Heart right ventricle (tissue), 16 donors: ENCODE data around the gene SALL2. TPM values are rescaled to one million over a fixed set of nuclear protein-coding genes. Genes with fewer than 3 reads are reported as not detected.

Experiments used
- ATAC-seq, 8 donors: fragments of 200-7000 bp; cut with Tn5 transposase; one replicate each; pipeline ENCODE4 v1.9.1; 2020; ENCODE audit warnings: mild to moderate bottlenecking in 8 of 8, moderate library complexity in 8 of 8, moderate number of reproducible peaks in 1 of 8
- DNase-seq, 2 donors: peaks; one replicate each; pipeline ENCODE4 v3.0.0-alpha.2; 2020
- H3K27ac ChIP-seq, 10 donors: fragments of 200-600 bp; sonication (generic) in 2 of 10; one replicate each; pipeline versions ENCODE4 v1.5.0 to v1.8.0; 2020 to 2022; ENCODE audit warnings: mild to moderate bottlenecking in 3 of 10
- H3K27me3 ChIP-seq, 7 donors: fragments of 200-600 bp; one replicate each; pipeline ENCODE4 v1.8.0; 2021 to 2022; ENCODE audit warnings: mild to moderate bottlenecking in 2 of 7
- H3K36me3 ChIP-seq, 9 donors: fragments of 200-600 bp; sonication (generic) in 1 of 9; one replicate each; pipeline versions ENCODE4 v1.5.0 to v1.8.0; 2020 to 2022; ENCODE audit warnings: mild to moderate bottlenecking in 2 of 9
- H3K4me1 ChIP-seq, 9 donors: fragments of 200-600 bp; sonication (generic) in 1 of 9; one replicate each; pipeline versions ENCODE4 v1.5.0 to v1.8.0; 2020 to 2022; ENCODE audit warnings: mild to moderate bottlenecking in 4 of 9
- H3K4me3 ChIP-seq, 10 donors: fragments of 200-600 bp; sonication (generic) in 2 of 10; one replicate each; pipeline versions ENCODE4 v1.5.0 to v1.8.0; 2020 to 2022; ENCODE audit warnings: mild to moderate bottlenecking in 7 of 10, moderate library complexity in 2 of 10
- H3K9me3 ChIP-seq, 11 donors: fragments of 200-600 bp in 10 of 11; sonication (generic) in 2 of 11; one replicate each; pipeline versions ENCODE4 v1.5.0 to v1.8.0; 2013 to 2022; ENCODE audit warnings: mild to moderate bottlenecking in 2 of 11, control low read depth in 1 of 11, moderate library complexity in 1 of 11
- CTCF ChIP-seq, 9 donors: fragments of 200-600 bp; sonication (generic) in 2 of 9; IDR thresholded peaks; one replicate each; pipeline versions ENCODE4 v1.5.0 to v1.8.0; 2021 to 2022; ENCODE audit warnings: antibody characterized with exemption in 9 of 9, mild to moderate bottlenecking in 5 of 9, moderate library complexity in 1 of 9
- WGBS, 2 donors: extraction: QIAGEN DNeasy Blood & Tissue Kit; methylation state at CpG; one replicate each; pipeline ENCODE4 v1.1.7; 2013; ENCODE audit warnings: inconsistent platforms in 1 of 2; 5-methylcytosine and 5-hydroxymethylcytosine counted together
- intact Hi-C, 10 donors: fragments of 100-400 bp; cut with DNase I; formaldehyde crosslinking; loops; one replicate each; pipeline versions ENCODE4 v1.11.1 to v1.14.2; 2022
- polyA plus RNA-seq, 2 donors: library from polyadenylated mRNA; stranded (reverse); fragments of 200-250 nt; gene quantifications; one replicate each; pipeline ENCODE4 v1.2.3, GENCODE V29; 2013
- total RNA-seq, 10 donors: library from RNA; stranded (reverse); fragmentation: NEBNext Ultra II Directional in 3 of 10; extraction: Animal tissue kit (Norgen Biotek cat#: 25700) in 3 of 10; gene quantifications; one replicate each; pipeline versions ENCODE4 v1.2.1 to v1.2.4, GENCODE V29; 2021 to 2023
- donor health status: Arrhythmogenic right ventricular cardiomyopathy.
- donor health status: ischemic (EF 13 %, LVEDD 7.1; RV severe dilation, severe dysfunction).
- donor health status: healthy with polysubstance abuse.
- donor health status: DM: no; HTN: yes; CAD: no.
- donor health status: DM: no; HTN: no; CAD: no.
- donor health status: ischemic (EF 25% LVEDD 6.9; RV normal size, moderate dysfunction).
- donor health status: ischemic (EF 25% LVEDD 5.7; RV mildly dilated, moderate dysfunction).
- donor health status: healthy.
- donor health status: DM: yes; HTN: yes; CAD: no.
- donor health status: Ischemic cardiomyopathy.
- donor health status: ischemic (EF 35%, LVEDD 5.7; RV mildly dilated, moderate dysfunction).
- donor health status: nonischemic (EF 11% LVEDD 7.7; RV severe dilation, severe dysfunction).
- donor health status: DM: yes; HTN: yes; CAD: no.
- donor health status: PGD.
- donor health status: ischemic (EF 29% LVEDD 5.4; RV normal size, mild dysfunction).
- donor health status: nonischemic (EF 23%, LVEDD 6.1; RV moderate dilation, normal function).

SALL2 gene
- total and polyA plus RNA-seq, 12 donors: 1.1 to 6.6 (median 3.8) TPM

GRCh38 chr14:21476523-21476924 is 49.6 kb downstream of the SALL2 start:
- peaks cover 0 to 58% (median 5%) of the 10 kb centered on the region in 9 donors for H3K36me3 ChIP-seq
- DNase-seq: peak in 1 of 2 donors; percentile 86
- 0 to 2% methylated on average over 27 of the region's 27 CpGs for WGBS, 2 donors
- intact Hi-C loops: loop anchor here in 6 of 10 donors (1.0 to 5.0 kb wide), 5 partner anchors 20 to 39 kb away; partner anchors contain the start of genes CHD8 (in 2 of the 6) and METTL3 (in 2 of the 6)
- peaks cover 5 to 26% (median 23%) of the 10 kb centered on the region in 9 donors for H3K4me1 ChIP-seq
- no peak for TF ChIP-seq CTCF (IDR thresholded peaks at IDR 0.05)
- no peaks in the 10 kb centered on the region for H3K9me3 ChIP-seq
- peak overlapping the region; percentile 59 to 95 (median 82) for H3K4me3 ChIP-seq
- peak overlapping the region; percentile 59 to 96 (median 86) for H3K27ac ChIP-seq
- no peaks in the 10 kb centered on the region for H3K27me3 ChIP-seq
- peak; percentile 83 to 92 (median 88) for ATAC-seq

GRCh38 chr14:21475767-21476522 is 50.2 kb downstream of the SALL2 start:
- intact Hi-C loops: loop anchor here in 6 of 10 donors (1.0 to 5.0 kb wide), 5 partner anchors 19 to 39 kb away; partner anchors contain the start of genes CHD8 (in 2 of the 6) and METTL3 (in 2 of the 6)
- no peak for TF ChIP-seq CTCF (IDR thresholded peaks at IDR 0.05)
- Histone ChIP-seq H3K27me3 (no peaks in the 10 kb centered on the region), H3K4me3 (peak overlapping the region; percentile 59 to 95 (median 82)), H3K4me1 (peaks cover 5 to 26% (median 23%) of the 10 kb centered on the region in 9 donors), H3K27ac (peak overlapping the region in 9 of 10 donors; percentile 82 to 96 (median 87)), H3K36me3 (peaks cover 0 to 57% (median 4%) of the 10 kb centered on the region in 9 donors), H3K9me3 (no peaks in the 10 kb centered on the region)
- ATAC-seq: peak in 2 of 8 donors; percentile 1 to 2
- DNase-seq: no peak
- 36 to 39% methylated on average over 10 of the region's 10 CpGs for WGBS, 2 donors

Other genes with a start within 250 kb of the SALL2 start
- gene RPGRIP1, start 246.3 kb downstream of the SALL2 start, total RNA-seq: under 1 TPM in 9 of 10 donors, not detected in 1; 0.12 to 0.85 (median 0.34) TPM
- under 1 TPM; 0.19 to 0.73 TPM for gene RPGRIP1, start 246.3 kb downstream of the SALL2 start, polyA plus RNA-seq
- 10 to 100 TPM; 24.8 to 36.1 (median 30.6) TPM for gene SUPT16H, start 142.3 kb downstream of the SALL2 start, total RNA-seq
- gene SUPT16H, start 142.3 kb downstream of the SALL2 start, polyA plus RNA-seq: 10 to 100 TPM; 26.2 to 30.3 TPM
- 10 to 100 TPM; 31.1 to 47.5 (median 40.1) TPM for gene CHD8, start 70.2 kb downstream of the SALL2 start, total RNA-seq
- gene CHD8, start 70.2 kb downstream of the SALL2 start, polyA plus RNA-seq: 10 to 100 TPM; 19.4 to 27.7 TPM
- 10 to 100 TPM; 14.8 to 25.8 (median 18.4) TPM for gene RAB2B, start 49.4 kb downstream of the SALL2 start, total RNA-seq
- gene RAB2B, start 49.4 kb downstream of the SALL2 start, polyA plus RNA-seq: 10 to 100 TPM in 1 of 2 donors, 1 to 10 TPM in 1; 7.1 to 11.0 TPM
- 100 to 1,000 TPM in 2 of 10 donors, 10 to 100 TPM in 8; 74.4 to 104 (median 94.3) TPM for gene TOX4, start 49.2 kb downstream of the SALL2 start, total RNA-seq
- gene TOX4, start 49.2 kb downstream of the SALL2 start, polyA plus RNA-seq: 10 to 100 TPM; 14.9 to 33.0 TPM
- 10 to 100 TPM; 21.0 to 30.3 (median 24.0) TPM for gene METTL3, start 15.0 kb downstream of the SALL2 start, total RNA-seq
- gene METTL3, start 15.0 kb downstream of the SALL2 start, polyA plus RNA-seq: 10 to 100 TPM; 22.9 to 46.7 TPM
- gene OR10G3, start 53.7 kb upstream of the SALL2 start, total RNA-seq: not detected
- not detected for gene OR10G3, start 53.7 kb upstream of the SALL2 start, polyA plus RNA-seq
- not detected for gene OR10G2, start 108.6 kb upstream of the SALL2 start, total RNA-seq
- not detected for gene OR10G2, start 108.6 kb upstream of the SALL2 start, polyA plus RNA-seq
- gene OR4E2, start 127.5 kb upstream of the SALL2 start, total RNA-seq: not detected
- gene OR4E2, start 127.5 kb upstream of the SALL2 start, polyA plus RNA-seq: not detected
- under 1 TPM in 1 of 10 donors, not detected in 9; 0.06 TPM for gene OR4E1, start 147.5 kb upstream of the SALL2 start, total RNA-seq
- not detected for gene OR4E1, start 147.5 kb upstream of the SALL2 start, polyA plus RNA-seq